ENCODE results near the gene AP1S1.
"Not testable (repeated sequence)": the region's sequence is repeated elsewhere in the genome, so short reads cannot be mapped to it uniquely, and the experiment has no call there.

Gene AP1S1

GRCh38 chr7:101171442-101171837 is 17.2 kb downstream of the AP1S1 start:
- DNase-seq (ENCODE audit: low spot score) = no peak

- DNase-seq (ENCODE audit: low spot score) = peak; percentile 85
Measured at GRCh38 chr7:101172005-101172853, 18.0 kb downstream of the AP1S1 start.

DNA sequence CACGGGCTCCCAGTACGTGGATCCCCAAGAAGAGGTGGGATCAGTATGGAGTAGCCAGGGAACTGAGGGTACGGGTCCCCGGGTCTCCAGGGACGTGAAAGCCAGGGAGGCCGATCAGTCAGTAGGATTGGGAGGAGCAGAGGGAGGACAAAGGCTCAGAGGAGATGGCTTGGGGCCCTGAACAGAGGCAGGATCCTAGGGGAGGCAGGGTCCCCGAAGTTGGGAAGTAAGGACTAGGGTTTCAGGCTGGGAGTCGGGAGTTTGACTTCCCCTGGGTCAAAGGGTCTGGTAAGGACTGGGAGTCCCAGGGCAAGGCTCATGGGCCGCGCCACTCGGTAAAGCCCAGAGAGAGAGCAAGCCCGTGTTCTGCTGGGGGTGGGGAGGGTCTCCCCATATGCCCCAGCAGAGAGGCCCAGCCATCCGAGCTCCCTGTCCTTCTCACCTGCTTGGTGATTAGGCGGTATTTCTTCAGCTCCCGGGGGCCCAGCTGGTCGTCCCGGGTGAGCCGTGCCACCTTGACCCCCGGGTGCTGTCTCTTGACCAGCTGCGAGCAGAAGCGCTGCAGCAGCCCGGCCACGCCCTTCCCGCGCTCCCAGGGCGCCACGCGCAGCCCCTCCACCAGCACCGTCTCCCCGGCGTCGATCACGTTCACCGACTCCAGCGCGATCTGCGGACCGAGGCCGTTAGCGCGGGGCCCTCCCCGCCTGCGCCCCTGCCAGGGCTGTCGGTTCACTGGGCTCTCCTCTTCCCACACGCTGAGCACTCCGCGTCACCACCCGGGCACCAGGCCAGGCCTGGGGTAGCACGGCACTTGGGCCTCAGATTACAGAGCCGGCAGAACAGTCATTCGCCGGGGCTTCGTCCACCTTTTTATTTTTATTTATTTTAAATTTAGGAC is 18.8 kb downstream of the AP1S1 start:
- no peak for DNase-seq (ENCODE audit: low spot score)

DNA sequence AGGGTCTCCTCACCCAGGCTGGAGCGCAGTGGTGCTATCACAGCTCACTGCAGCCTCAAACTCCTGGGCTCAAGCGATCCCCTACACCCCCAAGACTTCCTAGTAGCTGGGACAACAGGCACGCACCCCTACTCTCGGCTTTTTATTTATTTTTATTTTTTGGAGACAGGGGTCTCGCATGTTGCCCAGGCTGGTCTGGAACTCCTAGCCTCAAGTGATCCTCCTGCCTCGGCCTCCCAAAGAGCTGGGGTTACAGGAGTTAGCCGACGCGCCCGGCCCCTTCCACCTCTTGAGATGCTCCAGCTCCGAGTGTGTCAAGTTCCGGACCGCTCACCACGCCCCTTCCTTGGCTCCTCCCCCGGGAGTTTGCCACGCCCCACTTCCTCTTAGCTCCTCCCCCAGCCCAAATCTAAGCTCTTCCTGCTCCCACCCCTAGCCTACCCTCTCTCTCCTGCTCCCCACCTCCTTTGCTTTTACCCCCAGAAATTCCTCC is 19.5 kb downstream of the AP1S1 start:
- peak; percentile 76 for DNase-seq (ENCODE audit: low spot score)

DNA sequence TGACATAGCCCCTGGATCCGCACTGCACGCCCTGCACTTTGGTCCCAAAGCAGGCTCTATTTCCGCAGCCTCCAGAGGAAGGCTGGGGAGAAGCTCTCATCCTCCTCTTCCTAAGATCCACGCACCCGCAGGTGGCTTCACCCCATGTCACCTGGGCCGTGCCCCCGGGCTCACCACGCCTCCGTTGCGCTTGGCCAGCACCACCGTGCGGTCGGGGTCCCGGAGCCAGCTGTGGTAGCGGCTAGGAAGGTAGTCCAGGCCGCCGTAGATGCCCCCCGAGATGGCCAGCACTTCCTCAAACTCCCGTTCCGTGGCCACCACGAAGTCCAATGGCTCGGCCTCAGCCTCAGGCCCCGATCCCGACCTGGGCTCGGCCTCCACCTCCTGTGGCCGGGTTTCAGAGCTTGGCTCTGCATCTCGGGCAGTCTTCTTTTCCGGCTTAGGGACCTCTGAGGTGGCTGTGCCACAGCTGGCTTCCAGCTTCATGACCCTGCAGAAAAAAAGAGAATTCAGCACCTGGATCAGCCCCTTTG is 20.1 kb downstream of the AP1S1 start:
- DNase-seq (ENCODE audit: low spot score) = peak; percentile 45

DNA sequence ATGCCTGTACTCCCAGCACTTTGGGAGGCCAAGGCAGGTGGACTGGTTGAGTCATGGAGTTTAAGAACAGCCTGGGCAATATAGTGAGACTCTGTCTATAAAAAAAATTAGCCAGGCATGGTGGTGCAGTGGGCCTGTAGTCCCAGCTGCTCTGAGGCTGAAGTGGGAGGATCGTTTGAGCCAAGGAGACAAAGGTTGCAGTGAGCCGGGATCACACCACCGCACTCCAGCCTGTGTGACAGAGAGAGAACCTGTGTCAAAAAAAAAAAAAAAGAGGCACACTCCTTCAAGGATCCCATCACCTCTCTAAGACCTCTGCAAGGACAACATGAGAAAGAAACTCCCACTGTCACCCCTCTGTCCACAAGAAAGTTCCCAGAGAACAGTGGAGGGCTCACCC is 21.4 kb downstream of the AP1S1 start:
- DNase-seq (ENCODE audit: low spot score) = no peak

DNA sequence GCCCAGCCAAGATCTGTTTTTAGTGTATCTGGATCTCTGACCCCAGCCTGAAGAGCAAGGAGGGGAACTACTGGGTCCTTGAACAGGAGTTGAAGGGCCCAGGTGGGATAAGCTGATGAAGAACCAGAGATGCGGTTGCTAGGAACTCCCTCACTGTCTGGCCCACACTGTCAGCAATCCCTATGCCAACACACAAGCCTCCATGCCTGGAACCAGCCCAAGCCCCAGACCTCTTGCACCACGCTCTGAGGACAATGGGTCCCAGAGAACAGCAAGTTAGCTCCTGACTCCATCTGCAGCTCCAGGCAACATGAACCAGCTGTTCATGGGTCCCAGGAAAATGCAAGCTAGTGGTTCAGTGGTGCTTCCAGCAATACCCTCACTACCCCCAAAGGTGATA is 23.4 kb downstream of the AP1S1 start:
- DNase-seq (ENCODE audit: low spot score) = no peak

GRCh38 chr7:101179117-101179516 is 24.8 kb downstream of the AP1S1 start:
- no peak for DNase-seq (ENCODE audit: low spot score)

GRCh38 chr7:101179713-101180112 is 25.4 kb downstream of the AP1S1 start:
- no peak for DNase-seq (ENCODE audit: low spot score)

DNA sequence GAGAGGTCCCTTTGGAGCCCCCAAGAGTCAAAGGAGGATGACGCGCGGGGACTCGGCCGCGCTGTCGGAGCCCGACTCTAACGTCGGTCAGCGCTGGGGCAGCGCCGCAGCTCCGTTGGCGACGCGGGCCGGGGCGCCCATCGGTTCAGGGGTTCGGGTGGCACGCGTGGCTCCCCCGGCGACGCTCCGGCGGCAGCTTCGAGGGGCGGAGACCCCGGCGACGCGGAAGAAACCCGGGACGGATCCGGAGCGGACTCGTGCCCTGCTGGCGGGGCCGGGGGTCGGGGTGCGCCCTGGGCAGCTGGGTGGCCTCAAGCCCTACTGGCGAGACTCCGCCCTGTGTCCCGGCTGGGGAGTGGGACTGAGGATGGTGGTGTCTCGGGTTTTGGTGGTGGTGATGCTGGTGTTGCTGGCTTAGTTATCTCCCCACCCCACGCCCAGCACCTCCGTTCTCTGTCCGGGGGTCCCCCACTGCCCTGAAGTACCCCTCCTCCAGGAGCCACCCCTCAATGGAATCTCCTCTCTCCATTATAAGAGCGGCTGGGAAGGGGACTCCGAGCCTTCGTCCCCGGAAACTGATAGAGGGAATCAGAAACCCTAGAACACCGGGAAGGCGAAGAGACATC is 26.0 kb downstream of the AP1S1 start, which contains the start of gene NAT16:
NAT16 (minus strand) TSS at position 164 of the 626 bp plus-strand sequence. CDS start 5,486 bp downstream, outside the sequence.
- DNase-seq (ENCODE audit: low spot score) = no peak

- DNase-seq (ENCODE audit: low spot score) = no peak
Measured at GRCh38 chr7:101185258-101185839, 31.1 kb downstream of the AP1S1 start.

DNA sequence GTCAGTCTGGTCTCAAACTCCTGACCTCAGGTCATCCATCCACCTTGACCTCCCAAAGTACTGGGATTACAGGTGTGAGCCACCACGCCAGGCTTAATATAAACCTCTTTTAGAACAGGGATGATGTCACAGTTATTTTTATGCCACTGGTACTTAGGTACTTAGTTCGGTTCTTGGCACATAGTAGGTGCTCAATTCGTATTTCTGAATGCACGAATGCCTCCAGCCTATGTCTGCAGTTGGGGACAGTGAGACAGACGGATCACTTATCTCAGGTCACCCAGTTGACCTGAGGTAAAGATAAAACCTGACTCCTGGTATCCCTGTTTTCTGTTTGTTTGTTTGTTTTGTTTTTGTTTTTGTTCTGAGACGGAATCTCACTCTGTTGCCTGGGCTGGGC is 31.9 kb downstream of the AP1S1 start:
- DNase-seq (ENCODE audit: low spot score) = no peak

GRCh38 chr7:101186844-101187428 is 32.7 kb downstream of the AP1S1 start:
- DNase-seq (ENCODE audit: low spot score) = peak; percentile 52

- DNase-seq (ENCODE audit: low spot score) = no peak
Measured at GRCh38 chr7:101189109-101189508, 34.8 kb downstream of the AP1S1 start.

- no peak for DNase-seq (ENCODE audit: low spot score)
Measured at GRCh38 chr7:101195884-101196283, 41.6 kb downstream of the AP1S1 start.

GRCh38 chr7:101197991-101198390 is 43.7 kb downstream of the AP1S1 start:
- DNase-seq (ENCODE audit: low spot score) = no peak

DNA sequence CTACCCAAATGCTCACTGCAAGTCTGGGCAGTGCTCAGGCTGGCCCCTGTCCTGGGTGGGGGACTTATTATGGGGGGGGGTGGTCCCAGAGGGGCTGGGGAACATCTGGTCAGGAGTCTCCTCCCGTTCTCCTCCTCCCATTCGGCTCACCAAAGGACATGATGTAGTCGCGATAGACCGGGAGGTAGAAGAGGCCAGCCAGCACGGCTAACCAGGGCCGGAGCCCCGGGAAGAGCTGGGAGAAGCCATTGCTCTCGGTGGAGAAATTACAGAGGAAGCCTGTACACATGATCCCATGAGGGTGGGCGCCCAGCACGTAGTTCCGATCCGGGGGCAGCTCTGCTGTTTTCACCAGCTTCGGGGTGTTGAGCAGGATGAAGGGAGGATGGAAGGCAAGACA is 44.2 kb downstream of the AP1S1 start:
- no peak for DNase-seq (ENCODE audit: low spot score)

DNA sequence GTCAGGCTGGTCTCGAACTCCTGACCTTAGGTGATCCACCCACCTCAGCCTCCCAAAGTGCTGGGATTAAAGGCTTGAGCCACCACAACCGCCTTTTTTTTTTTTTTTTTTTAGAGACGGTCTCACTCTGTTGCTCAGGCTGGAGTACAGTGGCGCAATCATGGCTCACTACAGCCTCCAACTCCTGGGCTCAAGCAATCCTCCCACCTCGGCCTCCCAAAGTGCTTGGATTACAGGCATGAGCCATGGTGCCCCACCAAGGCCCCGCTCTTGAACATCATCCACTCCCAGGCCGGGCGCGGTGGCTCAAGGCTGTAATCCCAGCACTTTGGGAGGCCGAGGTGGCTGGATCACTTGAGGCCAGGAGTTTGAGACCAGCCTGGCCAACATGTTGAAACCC is 45.2 kb downstream of the AP1S1 start:
- not testable (repeated sequence) for DNase-seq (ENCODE audit: low spot score)

DNA sequence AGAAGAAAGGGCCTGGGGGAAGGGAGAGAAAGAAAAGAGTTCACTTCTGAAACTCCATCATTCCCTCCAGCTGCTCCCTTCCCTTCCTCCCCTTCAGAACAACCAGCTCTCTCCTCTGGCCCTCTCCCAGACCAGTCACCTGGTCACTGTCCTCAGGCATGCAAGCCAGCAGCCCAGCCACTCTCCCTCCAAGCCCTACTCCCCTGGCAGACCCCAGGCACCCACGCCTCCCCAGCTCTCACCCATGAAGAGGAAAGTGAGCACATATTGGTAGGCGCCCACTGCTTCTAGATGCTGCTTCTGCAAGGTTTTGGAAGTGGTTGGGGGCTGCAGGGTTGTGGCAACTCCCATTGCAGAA is 46.2 kb downstream of the AP1S1 start:
- no peak for DNase-seq (ENCODE audit: low spot score)

DNA sequence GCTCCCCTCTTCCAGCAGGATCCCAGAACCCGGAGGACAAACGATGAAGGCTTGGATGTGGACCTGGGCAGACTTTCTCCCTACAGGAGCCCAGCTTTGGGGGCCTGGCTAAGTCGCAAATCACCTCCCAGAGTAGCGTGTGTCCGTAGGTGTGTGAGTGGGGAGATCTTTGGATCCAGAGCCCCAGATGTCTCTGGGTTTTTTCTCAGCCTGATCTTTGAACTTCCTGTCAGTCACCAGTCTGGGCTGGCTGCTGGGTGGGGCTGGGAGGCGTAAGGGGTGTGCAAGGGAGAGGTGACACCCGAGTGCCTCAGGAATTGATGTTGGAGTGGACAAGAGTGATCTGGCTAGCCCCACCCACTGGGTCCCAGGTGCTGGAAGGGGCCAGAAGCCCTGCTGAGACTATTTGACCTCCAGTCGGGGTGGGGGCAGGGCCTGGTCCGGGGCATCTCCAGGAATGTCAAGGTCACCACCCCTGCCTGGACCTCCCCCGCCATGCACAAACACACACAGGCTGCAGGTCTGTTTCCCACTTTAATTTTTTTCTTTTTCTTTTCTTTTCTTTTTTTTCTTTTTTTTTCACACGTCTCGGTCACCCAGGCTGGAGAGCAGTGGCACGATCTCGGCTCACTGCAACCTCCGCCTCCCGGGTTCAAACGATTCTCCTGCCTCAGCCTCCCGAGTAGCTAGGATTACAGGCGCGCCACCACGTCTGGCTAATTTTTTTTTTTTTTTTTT is 46.8 kb downstream of the AP1S1 start, which contains the start of gene MOGAT3:
MOGAT3 (minus strand) TSS at position 175 of the 738 bp plus-strand sequence. CDS start 182 bp downstream, outside the sequence.
- DNase-seq (ENCODE audit: low spot score) = no peak

Measured in NAMALWA (cell line).